Stomach (tissue), 4 donors: ENCODE measurements around the gene TXNRD3.

Experiments
- CTCF ChIP-seq, 7 experiments: fragments of 450-650 bp in 4 of 7; fragments of 200-600 bp in 3 of 7; sonication (generic) in 3 of 7; IDR thresholded peaks; one replicate each; pipeline ENCODE4 v1.5.1; 2016 to 2019; ENCODE audit warnings: antibody characterized with exemption in 7 of 7, control low read depth in 2 of 7, mild to moderate bottlenecking in 1 of 7
- EP300 ChIP-seq: sonication (generic); formaldehyde crosslinking; IDR thresholded peaks from one replicate; pipeline ENCODE4 v1.6.1; 2017; ENCODE audit warnings: antibody characterized with exemption
- POLR2A ChIP-seq, 4 donors: fragments of 450-650 bp; IDR thresholded peaks; one replicate each; pipeline ENCODE4 v1.6.1; 2016; ENCODE audit warnings: antibody characterized with exemption in 4 of 4, control low read depth in 2 of 4, mild to moderate bottlenecking in 1 of 4, moderate library complexity in 1 of 4
- POLR2AphosphoS5 ChIP-seq, 3 donors: sonication (generic); formaldehyde crosslinking; IDR thresholded peaks; one replicate each; pipeline ENCODE4 v1.6.1; 2016; ENCODE audit warnings: antibody characterized with exemption in 3 of 3

DNA sequence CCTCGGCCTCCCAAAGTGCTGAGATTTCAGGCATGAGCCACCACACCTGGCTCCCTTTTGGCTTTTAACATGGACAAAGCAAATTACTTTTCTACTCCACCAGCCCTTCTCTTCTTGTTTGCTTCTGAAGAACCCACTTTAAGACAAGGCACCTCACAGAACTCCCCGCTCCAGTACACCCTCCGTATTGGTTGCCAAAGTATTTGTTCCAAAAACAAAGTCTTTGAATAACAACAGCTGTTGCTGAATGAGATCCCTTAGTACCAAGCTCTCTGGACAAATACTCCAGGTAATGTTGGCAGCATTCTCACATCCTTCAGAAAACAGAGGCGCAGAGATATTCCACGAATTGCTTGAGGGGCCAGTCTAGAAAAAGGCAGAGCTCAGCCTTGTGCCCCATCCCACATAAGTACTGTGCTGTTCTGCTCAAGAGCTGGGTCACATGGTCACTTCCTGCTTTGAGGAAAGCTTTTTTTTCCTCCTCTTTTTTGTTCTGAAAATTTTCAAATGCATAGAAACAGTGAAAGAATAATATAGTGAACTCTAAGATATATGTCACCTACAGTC lies 41.9 kb upstream of the TXNRD3 start:
- TF ChIP-seq CTCF (IDR thresholded peaks at IDR 0.05) (no peak), EP300 (no peak), POLR2A (IDR thresholded peaks at IDR 0.05) (no peak), POLR2AphosphoS5 (IDR thresholded peaks at IDR 0.05) (no peak)
